Astrocyte (in vitro differentiated cells and primary cell): ENCODE results near the gene CHAC1. TPM values are rescaled to one million over a fixed set of nuclear protein-coding genes. Genes with fewer than 3 reads are reported as not detected.

Experiments used
- DNase-seq: peaks from one replicate; pipeline ENCODE4 v3.0.0-alpha.2; 2010; ENCODE audit warnings: low read depth
- FAIRE-seq: peaks from 2 replicates; lab custom pipeline; 2011; peaks lifted over from hg19 to GRCh38; lab: Jason Lieb, UNC
- H2AFZ ChIP-seq: 2 replicates; pipeline ENCODE4 v1.6.0; 2012; ENCODE audit warnings: low read depth, low read length, inconsistent platforms
- H3K27ac ChIP-seq: 2 replicates; pipeline ENCODE4 v1.5.1; 2011; ENCODE audit warnings: low read depth, low read length, inconsistent platforms
- H3K27me3 ChIP-seq: 2 replicates; pipeline ENCODE4 v1.6.0; 2011; ENCODE audit warnings: low read length, inconsistent platforms; ENCODE audit not compliant: insufficient read depth
- H3K36me3 ChIP-seq: 2 replicates; pipeline ENCODE4 v1.5.1; 2011; ENCODE audit warnings: low read length, inconsistent platforms; ENCODE audit not compliant: insufficient read depth
- H3K4me1 ChIP-seq: 2 replicates; pipeline ENCODE4 v1.5.1; 2011; ENCODE audit warnings: low read length, inconsistent platforms; ENCODE audit not compliant: insufficient read depth
- H3K4me2 ChIP-seq: 2 replicates; pipeline ENCODE4 v1.6.0; 2012; ENCODE audit warnings: low read length, inconsistent platforms
- H3K4me3 ChIP-seq: 2 replicates; pipeline ENCODE4 v1.5.1; 2011; ENCODE audit warnings: low read depth, mild to moderate bottlenecking, low read length, inconsistent platforms; ENCODE audit not compliant: insufficient read depth
- H3K79me2 ChIP-seq: 2 replicates; pipeline ENCODE4 v1.6.0; 2012; ENCODE audit warnings: mild to moderate bottlenecking, low read length, inconsistent platforms; ENCODE audit not compliant: insufficient read depth
- H3K9ac ChIP-seq: 2 replicates; pipeline ENCODE4 v1.6.0; 2012; ENCODE audit warnings: mild to moderate bottlenecking, low read length, inconsistent platforms
- H3K9me3 ChIP-seq: 2 replicates; pipeline ENCODE4 v1.5.1; 2012; ENCODE audit warnings: low read depth, mild to moderate bottlenecking, low read length, inconsistent platforms; ENCODE audit not compliant: insufficient read depth
- H4K20me1 ChIP-seq: 2 replicates; pipeline ENCODE4 v1.6.0; 2012; ENCODE audit warnings: low read length, inconsistent platforms; ENCODE audit not compliant: insufficient read depth
- H3K27ac Mint-ChIP-seq: one replicate; pipeline ENCODE4 v1.8.0; 2021; ENCODE audit warnings: mild to moderate bottlenecking, mixed read lengths; ENCODE audit not compliant: unreplicated experiment
- H3K27me3 Mint-ChIP-seq: one replicate; pipeline ENCODE4 v1.8.0; 2021; ENCODE audit warnings: low read depth, mixed read lengths; ENCODE audit not compliant: unreplicated experiment
- H3K36me3 Mint-ChIP-seq: one replicate; pipeline ENCODE4 v1.8.0; 2021; ENCODE audit warnings: low read depth, mixed read lengths; ENCODE audit not compliant: unreplicated experiment
- H3K4me1 Mint-ChIP-seq: one replicate; pipeline ENCODE4 v1.8.0; 2021; ENCODE audit warnings: low read depth, mixed read lengths; ENCODE audit not compliant: unreplicated experiment
- H3K4me3 Mint-ChIP-seq: one replicate; pipeline ENCODE4 v1.8.0; 2021; ENCODE audit warnings: mild to moderate bottlenecking, moderate library complexity, mixed read lengths; ENCODE audit not compliant: unreplicated experiment
- H3K9me3 Mint-ChIP-seq: one replicate; pipeline ENCODE4 v1.8.0; 2021; ENCODE audit warnings: mild to moderate bottlenecking, mixed read lengths; ENCODE audit not compliant: unreplicated experiment
- EZH2 ChIP-seq: IDR thresholded peaks from 2 replicates; pipeline ENCODE4 v1.6.1; 2012; ENCODE audit warnings: mild to moderate bottlenecking, low read length, inconsistent platforms; ENCODE audit not compliant: insufficient read depth
- total RNA-seq: library from RNA; stranded (reverse); gene quantifications from 2 replicates; pipeline ENCODE4 v1.2.1, GENCODE V29; 2021
- TF ChIP-seq, protein P1 (sequence below): IDR thresholded peaks from 2 replicates; pipeline ENCODE4 v1.5.1; 2011; ENCODE audit warnings: low read depth, mild to moderate bottlenecking, inconsistent platforms, low read length, moderate library complexity; ENCODE audit not compliant: insufficient read depth

The CHAC1 gene
- total RNA-seq, 1 donor from 2014 or later = 55.9 TPM

DNA sequence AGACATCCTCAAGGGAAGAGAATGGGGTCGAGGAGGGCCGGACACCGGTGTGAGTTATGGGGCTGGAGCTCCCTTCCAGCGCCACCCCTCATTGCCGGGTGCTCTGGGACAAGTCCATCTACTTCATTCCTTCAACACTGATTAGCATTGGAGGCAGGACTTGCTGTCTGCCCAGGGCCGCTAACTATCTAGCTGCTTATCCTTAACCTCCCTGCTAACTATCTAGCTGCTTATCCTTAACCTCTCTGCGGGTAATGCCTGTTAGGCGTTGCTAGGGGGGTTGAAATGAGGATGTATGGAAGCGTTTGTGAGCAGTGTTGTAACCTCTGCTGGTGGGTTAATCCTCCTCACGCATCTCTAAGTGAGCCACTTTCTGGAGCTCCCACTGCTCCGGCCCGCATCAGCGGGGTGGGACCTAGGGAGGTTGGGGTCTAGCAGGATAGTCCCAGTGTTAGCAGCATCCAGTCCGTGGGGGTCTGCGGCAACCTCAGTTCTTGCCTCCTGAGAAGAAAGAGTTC, 10.9 kb upstream of the CHAC1 start:
- peak overlapping the region; percentile 1 for H3K27ac Mint-ChIP-seq
- peaks cover 2% of the 10 kb centered on the region for H3K4me1 Mint-ChIP-seq

DNA sequence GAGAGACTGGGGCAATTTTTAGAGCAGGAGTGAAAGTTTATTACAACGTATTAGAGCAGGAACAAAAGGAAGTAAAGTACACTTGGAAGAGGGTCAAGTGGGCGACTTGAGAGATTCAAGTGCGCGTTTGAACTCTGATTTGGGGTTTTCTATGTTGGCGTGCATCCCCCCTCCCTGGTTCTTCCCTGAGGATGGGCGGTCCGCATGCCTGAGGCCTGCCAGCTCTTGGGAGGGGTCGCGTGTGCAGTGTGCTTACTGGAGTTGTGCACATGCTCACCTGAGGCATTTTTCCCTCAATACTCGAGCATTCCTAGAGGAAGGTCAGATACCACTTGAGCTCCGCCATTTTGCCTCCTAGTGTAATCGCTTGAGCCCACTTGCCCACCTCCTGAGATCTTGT, 10.4 kb upstream of the CHAC1 start:
- Histone ChIP-seq H3K4me1 (peaks cover 19% of the 10 kb centered on the region), H3K4me3 (no peak overlapping the region), H3K4me2 (peak overlapping the region; percentile 91), H3K36me3 (no peaks in the 10 kb centered on the region), H3K9ac (peak overlapping the region; percentile 83), H3K27ac (no peak overlapping the region), H4K20me1 (no peaks in the 10 kb centered on the region), H3K79me2 (no peaks in the 10 kb centered on the region), H2AFZ (peak overlapping the region; percentile 93), H3K9me3 (no peaks in the 10 kb centered on the region), H3K27me3 (no peaks in the 10 kb centered on the region)
- H3K36me3 Mint-ChIP-seq = no peaks in the 10 kb centered on the region
- peak overlapping the region; percentile 72 for H3K4me3 Mint-ChIP-seq
- H3K4me1 Mint-ChIP-seq = peaks cover 2% of the 10 kb centered on the region
- H3K27me3 Mint-ChIP-seq = peaks cover 30% of the 10 kb centered on the region
- H3K27ac Mint-ChIP-seq = no peak overlapping the region
- DNase-seq (no peak), FAIRE-seq (no peak)
- TF ChIP-seq, protein P1, sequence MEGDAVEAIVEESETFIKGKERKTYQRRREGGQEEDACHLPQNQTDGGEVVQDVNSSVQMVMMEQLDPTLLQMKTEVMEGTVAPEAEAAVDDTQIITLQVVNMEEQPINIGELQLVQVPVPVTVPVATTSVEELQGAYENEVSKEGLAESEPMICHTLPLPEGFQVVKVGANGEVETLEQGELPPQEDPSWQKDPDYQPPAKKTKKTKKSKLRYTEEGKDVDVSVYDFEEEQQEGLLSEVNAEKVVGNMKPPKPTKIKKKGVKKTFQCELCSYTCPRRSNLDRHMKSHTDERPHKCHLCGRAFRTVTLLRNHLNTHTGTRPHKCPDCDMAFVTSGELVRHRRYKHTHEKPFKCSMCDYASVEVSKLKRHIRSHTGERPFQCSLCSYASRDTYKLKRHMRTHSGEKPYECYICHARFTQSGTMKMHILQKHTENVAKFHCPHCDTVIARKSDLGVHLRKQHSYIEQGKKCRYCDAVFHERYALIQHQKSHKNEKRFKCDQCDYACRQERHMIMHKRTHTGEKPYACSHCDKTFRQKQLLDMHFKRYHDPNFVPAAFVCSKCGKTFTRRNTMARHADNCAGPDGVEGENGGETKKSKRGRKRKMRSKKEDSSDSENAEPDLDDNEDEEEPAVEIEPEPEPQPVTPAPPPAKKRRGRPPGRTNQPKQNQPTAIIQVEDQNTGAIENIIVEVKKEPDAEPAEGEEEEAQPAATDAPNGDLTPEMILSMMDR = no peak
- no peak for TF ChIP-seq EZH2
- peaks cover 2% of the 10 kb centered on the region for H3K9me3 Mint-ChIP-seq

More for the DNA sequence above, 10.9 kb upstream of the CHAC1 start:
- Mint-ChIP-seq H3K27me3 (peaks cover 30% of the 10 kb centered on the region), H3K9me3 (peaks cover 2% of the 10 kb centered on the region), H3K36me3 (no peaks in the 10 kb centered on the region), H3K4me3 (peak overlapping the region; percentile 72)
- Histone ChIP-seq H4K20me1 (no peaks in the 10 kb centered on the region), H2AFZ (peak overlapping the region; percentile 93), H3K4me1 (peaks cover 24% of the 10 kb centered on the region), H3K9ac (peak overlapping the region; percentile 83), H3K9me3 (no peaks in the 10 kb centered on the region), H3K27ac (peak overlapping the region; percentile 33), H3K27me3 (no peaks in the 10 kb centered on the region), H3K36me3 (no peaks in the 10 kb centered on the region), H3K4me3 (peak overlapping the region; percentile 59), H3K79me2 (no peaks in the 10 kb centered on the region), H3K4me2 (peak overlapping the region; percentile 91)
- FAIRE-seq = no peak
- TF ChIP-seq EZH2 = no peak
- TF ChIP-seq, protein P1 = no peak
- DNase-seq = no peak

DNA sequence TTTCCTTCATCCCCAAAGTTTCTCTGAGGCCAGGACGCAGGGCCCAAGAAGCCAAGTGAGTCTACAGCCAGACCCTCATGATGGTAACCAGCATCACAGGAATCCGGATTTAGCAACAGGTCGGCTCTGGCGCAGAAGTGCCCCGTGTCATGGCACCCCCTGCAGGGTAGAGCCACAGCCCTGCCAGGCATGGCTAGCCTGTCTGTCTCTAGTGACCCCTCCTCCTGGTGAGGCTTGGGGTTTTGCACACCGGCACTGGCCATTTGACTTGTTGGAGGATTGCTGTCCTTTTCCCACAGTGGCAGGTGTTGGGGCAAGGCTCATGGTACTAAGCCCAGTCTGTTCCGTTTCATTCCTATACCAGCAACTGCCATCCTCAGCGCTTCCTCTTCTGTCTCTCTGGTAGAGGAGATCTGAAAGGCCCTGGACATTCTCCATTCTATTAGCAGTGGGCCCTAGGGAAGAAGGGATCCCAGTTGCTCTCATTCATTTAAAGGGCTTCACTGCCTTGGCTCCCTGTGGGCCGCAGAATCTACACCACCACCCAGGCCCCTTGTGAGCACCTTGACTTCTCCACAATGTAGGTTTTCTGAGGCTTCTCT, 9.4 kb upstream of the CHAC1 start:
- Mint-ChIP-seq H3K9me3 (no peaks in the 10 kb centered on the region), H3K36me3 (no peaks in the 10 kb centered on the region), H3K27ac (no peak overlapping the region), H3K27me3 (peaks cover 38% of the 10 kb centered on the region), H3K4me3 (no peak overlapping the region), H3K4me1 (peaks cover 2% of the 10 kb centered on the region)
- Histone ChIP-seq H3K4me1 (peaks cover 18% of the 10 kb centered on the region), H3K79me2 (no peaks in the 10 kb centered on the region), H3K4me2 (no peak overlapping the region), H4K20me1 (no peaks in the 10 kb centered on the region), H3K27me3 (no peaks in the 10 kb centered on the region), H3K27ac (no peak overlapping the region), H2AFZ (no peak overlapping the region), H3K36me3 (no peaks in the 10 kb centered on the region), H3K4me3 (no peak overlapping the region), H3K9me3 (no peaks in the 10 kb centered on the region), H3K9ac (no peak overlapping the region)
- TF ChIP-seq EZH2 = no peak
- TF ChIP-seq, protein P1 = no peak
- FAIRE-seq (no peak), DNase-seq (no peak)
